HUES64 (cell line): Measurements from ENCODE around the gene KRTAP5-6.

Experiments
- H3K27ac ChIP-seq: 2 replicates; pipeline ENCODE4 v1.7.0; 2013; ENCODE audit warnings: low read depth, low read length, inconsistent platforms
- H3K27me3 ChIP-seq: 2 replicates; pipeline ENCODE4 v1.6.1; 2013; ENCODE audit warnings: mild to moderate bottlenecking, low read length; ENCODE audit not compliant: insufficient read depth
- H3K36me3 ChIP-seq: 2 replicates; pipeline ENCODE4 v1.6.1; 2013; ENCODE audit warnings: mild to moderate bottlenecking, low read length; ENCODE audit not compliant: insufficient read depth
- H3K4me1 ChIP-seq: 2 replicates; pipeline ENCODE4 v1.6.1; 2013; ENCODE audit warnings: mild to moderate bottlenecking, low read length, moderate library complexity; ENCODE audit not compliant: insufficient read depth
- H3K4me3 ChIP-seq: 2 replicates; pipeline ENCODE4 v1.5.1; 2013; ENCODE audit warnings: mild to moderate bottlenecking, low read length, moderate library complexity
- H3K9ac ChIP-seq: 2 replicates; pipeline ENCODE4 v1.6.1; 2013; ENCODE audit warnings: mild to moderate bottlenecking, low read depth, low read length
- H3K9me3 ChIP-seq: 2 replicates; pipeline ENCODE4 v1.6.1; 2013; ENCODE audit warnings: low read depth, low read length; ENCODE audit not compliant: insufficient read depth
- WGBS: fragments of 150-250, 120-280 bp; methylation state at CpG from one replicate; pipeline ENCODE4 v1.1.7; 2013; ENCODE audit warnings: missing lambda C conversion rate; 5-methylcytosine and 5-hydroxymethylcytosine counted together

The KRTAP5-6 gene

DNA sequence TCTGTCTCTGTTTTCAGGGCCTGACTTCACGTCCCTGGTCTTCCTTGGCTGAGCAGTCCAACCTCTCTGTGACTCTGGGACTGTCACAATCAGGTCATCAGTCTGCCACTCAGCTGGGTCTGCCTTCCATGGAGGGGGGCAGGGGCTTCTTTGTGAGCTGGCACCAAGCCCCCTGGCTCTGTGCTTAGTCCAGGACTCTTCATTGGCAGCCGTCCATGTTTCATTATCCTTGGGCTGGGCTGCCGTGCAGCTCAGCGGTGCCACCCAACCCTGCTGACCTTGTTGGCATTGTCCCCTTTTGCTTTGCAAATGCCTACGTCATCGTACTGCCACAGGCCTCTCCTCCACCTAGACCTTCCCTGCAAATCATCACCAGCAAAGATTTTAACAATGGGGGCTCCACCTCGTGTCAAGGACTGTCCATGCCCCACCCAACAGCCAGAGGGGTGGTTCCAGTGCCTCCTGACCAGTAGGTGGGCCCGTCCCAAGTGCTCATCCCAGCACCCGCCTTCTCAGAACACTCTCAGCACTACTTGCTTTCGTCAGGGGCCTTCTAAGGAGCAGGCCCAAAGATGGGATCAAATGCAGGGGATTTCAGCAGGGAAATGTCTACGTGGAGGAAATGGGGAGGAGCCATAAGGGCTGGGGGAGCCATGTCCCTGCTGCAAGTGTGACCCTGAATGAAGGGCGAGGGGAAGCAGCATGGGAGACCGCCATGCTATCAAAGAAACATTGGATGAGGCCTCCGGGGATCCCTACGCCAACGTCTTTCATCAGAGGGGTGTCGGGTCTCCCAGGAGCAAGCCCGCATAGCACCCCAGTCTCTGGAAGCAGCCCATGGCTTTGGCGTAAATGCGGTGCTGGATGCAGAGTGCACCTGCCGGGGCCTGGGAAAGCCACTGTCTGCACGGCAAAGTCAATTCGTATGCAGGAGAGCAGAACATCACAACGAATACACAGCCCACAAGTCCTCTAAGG lies 18.2 kb downstream of the KRTAP5-6 start:
- H3K27ac ChIP-seq = no peak overlapping the region
- no peaks in the 10 kb centered on the region for H3K4me1 ChIP-seq
- 90% methylated on average over 24 of the region's 24 CpGs for whole genome bisulfite sequencing
- H3K27me3 ChIP-seq = peaks cover 3% of the 10 kb centered on the region
- no peak overlapping the region for H3K9ac ChIP-seq
- no peaks in the 10 kb centered on the region for H3K36me3 ChIP-seq
- no peaks in the 10 kb centered on the region for H3K9me3 ChIP-seq
- no peak overlapping the region for H3K4me3 ChIP-seq

DNA sequence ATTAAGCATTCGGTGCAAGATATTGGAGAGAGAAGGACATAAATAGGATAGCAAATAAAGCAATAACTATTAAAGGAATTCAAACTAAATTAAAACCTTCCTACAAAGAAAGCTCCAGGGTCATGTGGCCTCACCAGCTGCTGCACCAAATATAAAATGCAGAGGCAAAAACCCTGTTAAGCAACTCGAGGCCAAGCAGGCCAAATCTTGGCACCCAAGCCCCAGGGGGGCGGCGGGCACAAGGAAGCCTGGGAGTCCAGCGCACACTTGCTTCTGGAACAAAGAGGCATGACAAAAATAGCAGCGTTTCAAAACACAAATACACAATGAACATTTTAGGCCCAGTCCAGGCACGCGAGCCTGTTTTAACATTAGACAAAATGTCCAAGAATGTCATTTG lies 20.8 kb downstream of the KRTAP5-6 start:
- Histone ChIP-seq H3K27ac (no peak overlapping the region), H3K9ac (no peak overlapping the region), H3K4me3 (no peak overlapping the region), H3K27me3 (no peaks in the 10 kb centered on the region; the same call in 1 of the 2 replicates), H3K9me3 (no peaks in the 10 kb centered on the region), H3K4me1 (no peaks in the 10 kb centered on the region), H3K36me3 (no peaks in the 10 kb centered on the region)
- WGBS = 95% methylated on average over 7 of the region's 8 CpGs

DNA sequence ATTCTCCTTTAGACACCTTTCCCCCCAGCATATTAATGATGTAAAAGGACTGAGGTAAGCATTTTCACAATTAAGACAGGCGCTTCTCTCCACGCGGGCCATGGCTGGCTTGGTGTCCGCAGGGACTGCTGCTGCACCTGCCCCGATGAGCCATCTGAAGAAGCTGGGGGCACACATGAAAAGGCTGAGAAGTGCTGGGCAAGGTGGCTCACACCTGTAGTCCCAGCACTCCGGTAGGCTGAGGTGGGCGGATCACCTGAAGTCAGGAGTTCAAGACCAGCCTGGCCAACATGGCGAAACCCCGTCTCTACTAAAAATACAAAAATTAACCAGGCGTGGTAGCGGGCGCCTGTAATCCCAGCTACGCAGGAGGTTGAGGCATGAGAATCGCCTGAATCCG lies 21.3 kb downstream of the KRTAP5-6 start:
- H3K9ac ChIP-seq = no peak overlapping the region

DNA sequence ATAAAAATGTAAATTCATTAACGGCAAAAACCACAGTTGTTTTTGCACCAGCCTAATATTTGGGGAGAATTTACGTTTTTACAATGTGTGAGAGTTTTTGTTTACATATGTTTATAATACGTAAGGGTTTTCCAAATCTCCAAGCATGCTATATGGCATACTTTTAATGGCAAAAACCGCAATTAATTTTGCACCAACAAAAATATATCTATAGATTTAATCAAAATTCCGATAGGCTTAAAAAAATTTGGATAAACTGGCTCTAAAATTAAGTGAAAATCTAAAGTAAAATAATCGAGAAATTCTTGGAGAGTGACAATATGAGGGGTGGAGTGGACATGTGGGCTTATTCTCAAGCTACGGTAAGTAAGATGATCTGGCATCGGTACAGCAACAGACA lies 22.8 kb downstream of the KRTAP5-6 start:
- Histone ChIP-seq H3K27ac (no peak overlapping the region), H3K9me3 (no peaks in the 10 kb centered on the region), H3K27me3 (no peaks in the 10 kb centered on the region), H3K4me1 (no peaks in the 10 kb centered on the region), H3K4me3 (no peak overlapping the region), H3K36me3 (no peaks in the 10 kb centered on the region), H3K9ac (no peak overlapping the region)
- WGBS = 92% methylated on average over 7 of the region's 8 CpGs

More for the DNA sequence above, 21.3 kb downstream of the KRTAP5-6 start:
- WGBS = 94% methylated on average over 15 of the region's 15 CpGs
- Histone ChIP-seq H3K27ac (no peak overlapping the region), H3K4me3 (no peak overlapping the region), H3K36me3 (no peaks in the 10 kb centered on the region), H3K4me1 (no peaks in the 10 kb centered on the region), H3K9me3 (no peaks in the 10 kb centered on the region), H3K27me3 (no peaks in the 10 kb centered on the region; the same call in 1 of the 2 replicates)

DNA sequence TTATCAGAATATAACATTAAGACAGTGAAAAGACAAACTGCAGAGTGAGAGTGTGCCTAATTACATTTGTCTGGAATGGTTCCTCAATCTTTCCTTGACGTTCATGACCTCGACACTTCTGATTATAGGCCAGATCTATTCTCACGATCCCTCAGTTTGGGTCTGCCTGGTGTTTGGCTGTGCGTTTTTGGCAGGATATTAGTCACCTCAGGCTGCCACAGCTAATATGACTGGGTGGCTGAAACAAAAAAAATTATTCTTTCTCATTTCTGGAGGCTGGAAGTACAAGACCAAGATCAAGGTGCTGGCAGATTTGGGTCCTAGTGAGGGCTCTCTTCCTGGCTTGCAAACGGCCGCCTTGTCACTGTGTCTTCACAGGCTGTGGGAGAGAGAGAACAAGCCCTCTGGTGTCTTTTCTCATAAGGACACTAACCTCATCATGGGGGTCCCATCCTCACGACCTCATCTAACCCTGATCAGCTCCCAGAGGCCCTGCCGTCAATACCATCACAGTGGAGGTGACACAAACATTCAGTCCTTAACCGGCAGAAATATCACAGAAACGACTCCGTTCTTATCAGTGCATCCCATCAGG lies 30.2 kb downstream of the KRTAP5-6 start:
- no peaks in the 10 kb centered on the region for H3K4me1 ChIP-seq
- no peaks in the 10 kb centered on the region for H3K36me3 ChIP-seq
- H3K9ac ChIP-seq = no peak overlapping the region
- no peak overlapping the region for H3K4me3 ChIP-seq
- H3K27me3 ChIP-seq = peaks cover 3% of the 10 kb centered on the region
- 87% methylated on average over 11 of the region's 11 CpGs for WGBS
- no peaks in the 10 kb centered on the region for H3K9me3 ChIP-seq
- H3K27ac ChIP-seq = no peak overlapping the region

DNA sequence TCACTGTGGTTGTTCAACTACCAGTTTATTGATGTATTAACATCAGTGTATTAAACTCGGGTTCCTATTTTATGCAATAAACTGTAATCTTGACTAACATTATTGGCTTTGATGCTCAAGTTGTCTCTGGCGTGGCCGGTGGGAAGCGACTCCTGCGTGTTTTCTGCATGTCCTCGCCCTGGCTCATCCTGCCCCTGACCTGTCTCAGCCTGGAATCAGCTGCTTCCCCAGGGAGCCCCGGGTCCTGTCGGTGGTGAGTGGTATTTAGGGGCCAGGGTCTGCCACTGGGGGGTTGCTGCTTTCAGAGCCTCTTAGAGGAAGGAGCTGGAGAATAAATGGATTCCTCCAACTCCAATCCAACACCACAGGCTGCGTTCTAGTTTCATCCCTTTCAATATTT lies 30.9 kb downstream of the KRTAP5-6 start:
- Histone ChIP-seq H3K36me3 (no peaks in the 10 kb centered on the region), H3K4me1 (no peaks in the 10 kb centered on the region), H3K9ac (no peak overlapping the region), H3K4me3 (no peak overlapping the region), H3K27me3 (peaks cover 3% of the 10 kb centered on the region), H3K9me3 (no peaks in the 10 kb centered on the region), H3K27ac (no peak overlapping the region)
- WGBS = 94% methylated on average over 9 of the region's 9 CpGs

DNA sequence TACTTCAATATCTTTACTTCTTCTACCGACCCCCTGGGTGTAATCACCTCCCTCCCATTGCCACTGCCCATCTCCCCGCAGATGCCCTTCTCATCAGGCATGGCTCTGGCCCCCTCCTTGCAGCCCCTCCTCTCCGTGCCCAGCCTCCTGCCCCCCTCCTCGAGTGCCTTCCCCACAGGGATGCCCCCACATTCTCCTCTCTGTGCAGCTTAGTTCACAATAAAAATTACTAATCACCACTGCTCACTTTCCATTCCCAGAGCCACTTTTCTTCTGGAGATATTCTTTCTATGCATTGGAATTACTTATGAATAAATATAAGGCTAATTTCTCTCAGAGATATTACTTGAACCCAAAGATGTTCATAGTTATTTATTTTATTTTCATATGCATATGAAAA lies 31.3 kb downstream of the KRTAP5-6 start:
- Histone ChIP-seq H3K27ac (no peak overlapping the region), H3K27me3 (peaks cover 3% of the 10 kb centered on the region), H3K4me3 (no peak overlapping the region), H3K4me1 (no peaks in the 10 kb centered on the region), H3K9ac (no peak overlapping the region), H3K36me3 (no peaks in the 10 kb centered on the region), H3K9me3 (no peaks in the 10 kb centered on the region)
- WGBS = 78% methylated on average over 4 of the region's 4 CpGs

DNA sequence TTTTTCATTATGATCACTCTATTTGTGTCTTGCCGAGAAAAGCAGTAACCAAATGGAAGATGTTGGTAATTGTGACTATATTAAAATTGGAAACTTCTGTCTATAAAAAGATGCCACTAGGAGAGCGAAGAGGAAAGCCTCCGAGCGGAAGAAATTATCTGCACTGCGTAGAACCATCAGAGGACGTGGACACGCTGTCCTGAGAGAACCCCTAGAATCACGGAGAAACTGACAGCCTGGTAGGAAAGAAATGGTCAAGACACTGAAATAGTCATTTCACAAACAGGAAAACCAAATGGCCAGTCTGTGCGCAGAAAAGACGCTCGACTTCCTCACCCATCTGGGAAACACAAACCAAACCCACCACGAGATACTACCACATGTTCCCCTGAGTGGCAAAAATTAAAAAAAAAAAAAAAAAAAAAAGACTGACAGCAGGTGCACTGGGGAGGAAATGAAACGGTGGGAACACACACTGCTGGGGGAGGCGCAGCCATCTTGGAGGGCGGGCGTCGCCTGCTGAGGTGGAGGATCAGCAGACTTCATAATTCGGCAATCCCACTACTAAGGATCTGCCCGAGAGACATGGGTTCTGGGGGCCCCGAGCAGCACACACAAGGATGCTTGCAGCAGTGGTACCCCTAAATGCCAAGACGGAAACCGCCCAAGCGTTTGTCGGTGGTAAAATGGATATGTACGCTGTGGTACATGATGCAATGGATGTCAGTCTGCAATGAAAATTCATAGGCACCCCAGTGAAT lies 32.1 kb downstream of the KRTAP5-6 start:
- Histone ChIP-seq H3K9ac (no peak overlapping the region), H3K27ac (no peak overlapping the region), H3K9me3 (no peaks in the 10 kb centered on the region), H3K27me3 (peaks cover 3% of the 10 kb centered on the region), H3K4me1 (no peaks in the 10 kb centered on the region), H3K4me3 (no peak overlapping the region), H3K36me3 (no peaks in the 10 kb centered on the region)
- WGBS = 94% methylated on average over 25 of the region's 25 CpGs

DNA sequence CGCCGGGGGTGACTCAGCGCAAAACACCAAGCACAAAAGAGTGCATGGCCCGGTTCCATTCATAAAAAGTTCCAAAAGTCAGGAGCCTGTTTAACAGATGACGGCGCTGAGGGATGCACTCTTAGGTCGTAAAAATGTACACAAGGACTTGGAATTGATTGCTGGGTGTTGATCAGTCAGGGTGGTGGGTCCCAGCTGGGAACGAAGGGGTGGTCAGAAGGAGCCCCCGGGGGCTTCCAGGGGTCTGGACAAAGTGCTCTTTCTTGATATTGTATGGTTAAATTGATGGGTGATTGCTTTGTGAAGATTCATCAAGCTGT lies 32.7 kb downstream of the KRTAP5-6 start:
- Histone ChIP-seq H3K9ac (no peak overlapping the region), H3K4me3 (no peak overlapping the region), H3K36me3 (no peaks in the 10 kb centered on the region), H3K27me3 (peaks cover 3% of the 10 kb centered on the region), H3K27ac (no peak overlapping the region), H3K4me1 (no peaks in the 10 kb centered on the region), H3K9me3 (no peaks in the 10 kb centered on the region)
- 93% methylated on average over 9 of the region's 9 CpGs for WGBS

DNA sequence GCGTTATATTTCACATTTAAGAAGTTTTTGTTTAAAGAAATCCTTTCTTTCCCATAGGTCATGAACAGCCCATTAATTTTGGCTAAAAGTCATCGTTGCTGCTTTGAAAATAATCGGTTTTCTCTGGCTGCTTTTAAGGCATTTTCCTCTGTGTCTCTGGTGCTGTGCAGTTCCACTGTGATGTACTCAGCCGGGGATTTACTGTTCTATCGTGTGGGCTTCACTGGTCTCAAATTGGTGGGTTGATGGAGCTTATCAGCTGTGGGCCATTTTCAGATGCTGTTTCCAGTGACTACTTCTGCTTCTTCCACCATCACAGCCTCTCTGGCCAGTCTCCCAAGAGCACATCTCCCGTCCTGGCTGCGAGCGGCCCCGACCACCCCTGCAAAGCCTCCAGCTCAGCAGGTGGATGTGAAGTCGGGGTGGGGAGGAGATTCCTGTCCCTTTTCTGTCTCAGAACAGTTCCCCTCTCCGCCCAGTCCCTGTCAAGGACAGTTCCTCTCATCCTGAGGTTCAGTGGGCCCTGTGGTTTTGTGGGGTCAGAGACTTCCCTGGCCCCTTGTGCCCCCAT lies 33.1 kb downstream of the KRTAP5-6 start:
- 86% methylated on average over 11 of the region's 11 CpGs for WGBS
- H3K4me3 ChIP-seq = no peak overlapping the region
- peaks cover 3% of the 10 kb centered on the region for H3K27me3 ChIP-seq
- H3K9me3 ChIP-seq = no peaks in the 10 kb centered on the region
- H3K9ac ChIP-seq = no peak overlapping the region
- no peaks in the 10 kb centered on the region for H3K36me3 ChIP-seq
- no peak overlapping the region for H3K27ac ChIP-seq
- no peaks in the 10 kb centered on the region for H3K4me1 ChIP-seq
